Measurements from ENCODE around the gene ZSWIM1. TPM values are rescaled to one million over a fixed set of nuclear protein-coding genes. Genes with fewer than 3 reads are reported as not detected.
A peak's percentile ranks its signal among the peaks of the same experiment; 100 is the strongest.

ZSWIM1 gene
- total RNA-seq, result 12.0 to 12.8 TPM (median 12.6 TPM) in 3 replicates

DNA sequence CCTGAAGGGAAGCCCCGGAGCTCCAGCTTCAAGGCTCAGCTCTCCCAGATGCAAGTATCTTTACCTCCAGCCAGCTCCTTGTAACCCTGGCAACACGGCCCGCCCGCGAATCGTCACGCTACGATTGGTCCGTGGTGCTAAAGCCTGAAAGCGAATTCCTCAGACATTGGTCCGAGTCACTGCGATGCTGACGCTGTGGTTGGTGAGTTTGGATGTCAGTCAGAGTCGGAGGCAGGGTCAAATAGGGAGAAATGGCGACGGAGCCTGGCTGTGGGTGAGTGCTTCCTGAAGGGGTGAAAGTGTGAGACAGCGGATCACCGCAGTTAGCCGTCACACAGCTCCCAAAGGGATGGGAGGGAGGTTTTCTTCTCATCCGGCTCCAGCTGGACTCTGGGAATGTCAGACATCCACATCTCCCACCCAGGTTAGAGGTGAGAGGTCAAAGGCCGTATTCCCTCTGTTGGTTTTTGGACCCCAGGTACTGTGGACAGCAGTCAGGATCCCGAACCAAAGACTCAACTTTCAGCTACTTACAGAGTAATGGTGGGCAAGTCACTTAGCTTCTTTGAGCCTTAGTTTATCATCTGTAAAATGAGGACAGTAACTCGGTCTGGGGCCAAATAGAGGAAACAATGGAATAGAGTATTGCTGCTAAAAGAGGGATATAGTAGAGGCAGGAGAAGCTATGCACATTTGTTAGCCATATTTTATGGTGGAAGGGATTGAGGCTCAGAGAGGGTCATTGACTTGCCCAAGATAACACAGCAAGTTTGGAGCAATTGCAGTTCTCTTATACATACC, at the start of gene ZSWIM1:
ZSWIM1 (plus strand) TSS at position 240 of the 801 bp plus-strand sequence. CDS start 1,366 bp downstream, outside the sequence.
- Mint-ChIP-seq H3K9me3 (no peaks in the 10 kb centered on the region), H3K36me3 (peaks cover 10% of the 10 kb centered on the region), H3K4me3 (peak within 1 kb of the TSS; percentile 88), H3K27me3 (ENCODE audit: low read depth) (no peaks in the 10 kb centered on the region), H3K4me1 (peaks cover 16% of the 10 kb centered on the region), H3K27ac (peak within 1 kb of the TSS; percentile 86)
- TF ChIP-seq, protein P1, sequence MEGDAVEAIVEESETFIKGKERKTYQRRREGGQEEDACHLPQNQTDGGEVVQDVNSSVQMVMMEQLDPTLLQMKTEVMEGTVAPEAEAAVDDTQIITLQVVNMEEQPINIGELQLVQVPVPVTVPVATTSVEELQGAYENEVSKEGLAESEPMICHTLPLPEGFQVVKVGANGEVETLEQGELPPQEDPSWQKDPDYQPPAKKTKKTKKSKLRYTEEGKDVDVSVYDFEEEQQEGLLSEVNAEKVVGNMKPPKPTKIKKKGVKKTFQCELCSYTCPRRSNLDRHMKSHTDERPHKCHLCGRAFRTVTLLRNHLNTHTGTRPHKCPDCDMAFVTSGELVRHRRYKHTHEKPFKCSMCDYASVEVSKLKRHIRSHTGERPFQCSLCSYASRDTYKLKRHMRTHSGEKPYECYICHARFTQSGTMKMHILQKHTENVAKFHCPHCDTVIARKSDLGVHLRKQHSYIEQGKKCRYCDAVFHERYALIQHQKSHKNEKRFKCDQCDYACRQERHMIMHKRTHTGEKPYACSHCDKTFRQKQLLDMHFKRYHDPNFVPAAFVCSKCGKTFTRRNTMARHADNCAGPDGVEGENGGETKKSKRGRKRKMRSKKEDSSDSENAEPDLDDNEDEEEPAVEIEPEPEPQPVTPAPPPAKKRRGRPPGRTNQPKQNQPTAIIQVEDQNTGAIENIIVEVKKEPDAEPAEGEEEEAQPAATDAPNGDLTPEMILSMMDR (IDR thresholded peaks at IDR 0.05; ENCODE audit: unreplicated experiment), result no peak
- peak; percentile 98 for DNase-seq (ENCODE audit: low spot score in 2 of 2, unreplicated experiment in 2 of 2)

DNA sequence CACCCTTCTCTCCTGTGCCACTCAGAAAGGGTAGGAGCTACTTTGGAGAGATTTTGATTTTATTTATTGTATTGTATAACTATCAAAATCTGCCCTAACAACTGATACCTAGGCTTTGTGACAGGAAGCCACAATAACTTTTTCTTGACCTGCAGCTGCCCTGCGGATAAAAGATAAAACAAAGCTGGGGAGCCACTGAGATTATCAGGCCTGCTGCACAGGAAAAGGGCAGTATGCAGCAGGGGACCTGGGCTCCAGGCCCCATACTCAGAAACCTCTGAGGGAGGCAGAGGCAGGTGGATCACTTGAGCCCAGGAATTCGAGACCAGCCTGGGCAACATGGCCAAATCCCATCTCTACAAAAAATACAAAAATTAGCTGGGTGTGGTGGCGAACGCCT, 48.4 kb upstream of the ZSWIM1 start:
- H3K27ac Mint-ChIP-seq, result no peak overlapping the region
- no peak for DNase-seq (ENCODE audit: low spot score in 2 of 2, unreplicated experiment in 2 of 2)
- peak overlapping the region; percentile 75 for H3K4me3 Mint-ChIP-seq
- no peaks in the 10 kb centered on the region for H3K27me3 Mint-ChIP-seq (ENCODE audit: low read depth)
- TF ChIP-seq, protein P1 (IDR thresholded peaks at IDR 0.05; ENCODE audit: unreplicated experiment), result no peak
- no peaks in the 10 kb centered on the region for H3K36me3 Mint-ChIP-seq
- H3K4me1 Mint-ChIP-seq, result peaks cover 26% of the 10 kb centered on the region
- no peaks in the 10 kb centered on the region for H3K9me3 Mint-ChIP-seq

DNA sequence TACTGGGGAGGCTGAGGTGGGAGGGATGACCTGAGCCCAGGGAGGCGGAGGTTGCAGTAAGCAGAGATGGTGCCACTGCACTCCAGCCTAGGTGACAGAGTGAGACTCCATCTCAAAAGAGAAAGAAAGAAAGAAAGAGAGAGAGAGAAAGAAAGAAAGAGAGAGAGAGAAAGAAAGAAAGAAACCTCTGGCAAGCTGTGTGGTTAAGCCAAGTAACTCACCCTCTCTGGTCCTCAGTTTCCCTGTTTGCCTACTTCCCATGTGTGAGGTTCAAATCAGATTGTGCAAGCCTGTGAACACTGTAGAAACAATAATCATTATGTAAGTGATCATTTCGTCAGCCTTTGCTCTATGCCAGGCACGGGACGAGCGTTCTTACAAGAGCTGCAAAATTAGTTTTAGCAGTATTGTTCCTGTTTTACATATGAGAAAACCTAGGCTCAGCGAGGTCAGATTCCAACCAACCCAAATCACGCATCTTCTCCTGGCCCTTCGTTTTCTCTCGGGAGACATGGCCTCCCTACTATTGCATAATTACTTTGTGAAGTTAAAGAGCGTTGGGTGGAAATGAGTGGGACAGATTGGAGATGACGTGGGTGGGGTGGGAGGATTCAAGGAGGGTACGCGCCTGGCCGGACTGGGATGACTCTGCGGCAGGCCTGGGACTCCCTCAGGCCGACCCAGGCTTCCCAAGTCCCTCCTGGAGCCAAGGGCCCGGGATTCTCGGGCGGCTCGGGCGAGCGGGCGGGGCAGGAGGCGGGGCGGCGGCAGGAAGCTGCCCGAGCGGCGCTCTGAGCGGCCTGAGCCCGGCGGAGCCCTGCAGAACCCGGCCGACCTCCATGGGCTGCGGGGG, 47.8 kb upstream of the ZSWIM1 start, which contains the start of gene SNX21:
SNX21 (plus strand) TSS at position 770 of the 853 bp plus-strand sequence. CDS start 121 bp downstream, outside the sequence.
- Mint-ChIP-seq H3K4me1 (peaks cover 25% of the 10 kb centered on the region), H3K27ac (peak within 1 kb of the TSS; percentile 80), H3K4me3 (peak within 1 kb of the TSS; percentile 75), H3K9me3 (no peaks in the 10 kb centered on the region), H3K36me3 (no peaks in the 10 kb centered on the region), H3K27me3 (ENCODE audit: low read depth) (no peaks in the 10 kb centered on the region)
- TF ChIP-seq, protein P1 (IDR thresholded peaks at IDR 0.05; ENCODE audit: unreplicated experiment), result no peak
- peak; percentile 59 to 75 for DNase-seq (ENCODE audit: low spot score in 2 of 2, unreplicated experiment in 2 of 2)

DNA sequence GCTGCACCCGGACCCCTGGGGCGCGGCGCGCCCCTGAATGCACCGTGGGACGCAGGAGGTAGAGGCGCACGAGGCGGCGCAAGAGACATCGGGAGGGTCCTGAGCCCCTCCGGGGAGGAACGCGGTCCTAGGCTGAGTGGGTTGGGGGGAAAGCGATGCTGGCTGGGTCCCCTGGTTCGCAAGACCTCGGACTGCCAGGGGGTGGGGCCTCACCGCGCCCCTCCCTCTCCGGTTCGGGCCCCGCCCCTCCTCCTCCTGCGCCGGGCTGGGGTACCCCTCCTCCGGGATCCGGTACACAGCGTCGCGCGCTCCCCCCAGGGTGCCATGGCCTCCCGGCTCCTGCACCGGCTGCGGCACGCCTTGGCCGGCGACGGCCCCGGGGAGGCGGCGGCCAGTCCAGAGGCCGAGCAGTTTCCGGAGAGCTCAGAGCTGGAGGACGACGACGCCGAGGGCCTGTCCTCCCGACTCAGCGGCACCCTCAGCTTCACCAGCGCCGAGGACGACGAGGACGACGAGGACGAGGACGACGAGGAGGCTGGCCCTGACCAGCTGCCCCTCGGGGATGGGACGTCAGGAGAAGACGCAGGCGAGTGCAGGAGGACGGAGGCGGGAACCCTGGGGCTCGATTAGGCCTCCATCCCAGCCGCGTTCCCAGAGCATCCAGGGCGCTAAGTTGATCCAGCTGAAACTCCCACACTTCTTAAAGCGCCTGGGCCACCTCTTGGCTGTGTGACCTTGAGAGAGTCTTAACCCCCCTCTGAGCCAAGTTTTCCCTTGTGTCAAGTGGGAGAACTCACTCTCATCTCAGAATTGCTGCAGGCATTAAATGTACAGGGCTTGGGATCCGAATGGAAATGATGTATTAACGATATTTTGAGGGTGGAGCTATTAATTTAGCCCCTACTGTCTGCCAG, 46.9 kb upstream of the ZSWIM1 start:
- H3K4me1 Mint-ChIP-seq, result peaks cover 22% of the 10 kb centered on the region
- TF ChIP-seq, protein P1 (IDR thresholded peaks at IDR 0.05; ENCODE audit: unreplicated experiment), result no peak
- no peaks in the 10 kb centered on the region for H3K9me3 Mint-ChIP-seq
- H3K36me3 Mint-ChIP-seq, result no peaks in the 10 kb centered on the region
- H3K27me3 Mint-ChIP-seq (ENCODE audit: low read depth), result no peaks in the 10 kb centered on the region
- H3K4me3 Mint-ChIP-seq, result peak overlapping the region; percentile 75
- peak overlapping the region; percentile 21 for H3K27ac Mint-ChIP-seq
- peak; percentile 43 to 74 for DNase-seq (ENCODE audit: low spot score in 2 of 2, unreplicated experiment in 2 of 2)

DNA sequence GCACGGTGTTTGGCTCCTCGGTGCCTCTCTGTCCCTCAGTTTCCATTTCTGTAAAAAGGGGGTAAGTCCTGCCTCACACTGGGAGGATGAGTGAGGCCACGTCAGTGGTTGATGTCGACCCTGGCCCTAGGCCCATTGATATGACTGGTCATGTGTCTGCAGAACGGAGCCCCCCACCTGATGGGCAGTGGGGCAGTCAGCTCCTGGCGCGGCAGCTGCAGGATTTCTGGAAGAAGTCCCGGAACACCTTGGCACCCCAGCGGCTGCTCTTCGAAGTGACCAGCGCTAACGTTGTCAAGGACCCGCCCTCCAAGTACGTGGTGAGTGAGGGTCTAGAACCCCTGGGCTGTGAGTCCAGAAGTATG, 46.2 kb upstream of the ZSWIM1 start:
- Mint-ChIP-seq H3K27ac (peak overlapping the region; percentile 21), H3K4me3 (peak overlapping the region; percentile 75), H3K9me3 (no peaks in the 10 kb centered on the region), H3K36me3 (no peaks in the 10 kb centered on the region), H3K27me3 (ENCODE audit: low read depth) (no peaks in the 10 kb centered on the region), H3K4me1 (peaks cover 22% of the 10 kb centered on the region)
- TF ChIP-seq, protein P1 (IDR thresholded peaks at IDR 0.05; ENCODE audit: unreplicated experiment), result no peak
- DNase-seq (ENCODE audit: low spot score in 2 of 2, unreplicated experiment in 2 of 2), result no peak

All from mesothelial cell of epicardium (in vitro differentiated cells).